HuH-7 (cell line): ENCODE data around the gene PILRB.

Experiments used
- DNase-seq: peaks from one replicate; pipeline ENCODE4 v3.0.0; 2011; ENCODE audit warnings: low spot score

Gene PILRB

GRCh38 chr7:100407285-100408180 is 49.6 kb downstream of the PILRB start:
- DNase-seq, result peak; percentile 58

GRCh38 chr7:100411101-100411500 is 53.2 kb downstream of the PILRB start:
- no peak for DNase-seq

GRCh38 chr7:100413346-100413745 is 55.4 kb downstream of the PILRB start:
- no peak for DNase-seq

GRCh38 chr7:100413889-100414288 is 56.0 kb downstream of the PILRB start:
- no peak for DNase-seq

GRCh38 chr7:100415448-100415847 is 57.5 kb downstream of the PILRB start:
- DNase-seq, result no peak
